Measurements from ENCODE around the gene GNPAT.

GRCh38 chr1:231233735-231234417 lies 7.1 kb upstream of the GNPAT start:
- TF ChIP-seq EZH2phosphoT487 (IDR thresholded peaks at IDR 0.05; ENCODE audit: insufficient read depth, low read depth) (no peak), EZH2 (IDR thresholded peaks at IDR 0.05; ENCODE audit: insufficient read depth, poor library complexity, severe bottlenecking) (no peak)
